Measurements from ENCODE around the gene EFCAB9. TPM values are rescaled to one million over a fixed set of nuclear protein-coding genes. Genes with fewer than 3 reads are reported as not detected.

Gene EFCAB9
- total RNA-seq, 1 experiment from 2014 or later: not detected

DNA sequence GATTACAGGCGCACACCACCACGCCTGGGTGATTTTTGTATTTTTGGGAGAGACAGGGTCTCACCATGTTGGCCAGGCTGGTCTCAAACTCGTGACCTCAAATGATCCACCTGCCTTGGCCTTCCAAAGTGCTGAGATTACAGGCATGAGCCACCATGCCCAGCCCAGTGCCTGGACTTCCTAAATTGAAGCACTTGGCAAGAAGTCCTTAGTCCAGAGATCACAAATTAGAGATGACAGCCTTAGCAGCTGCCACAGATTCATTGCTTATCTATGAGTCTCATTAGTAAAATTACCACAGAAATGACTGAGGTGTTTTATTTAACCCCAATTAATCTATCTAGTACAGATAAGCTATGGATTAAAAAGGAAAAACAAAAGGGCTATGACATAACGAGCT, 19.2 kb downstream of the EFCAB9 start:
- Histone ChIP-seq H3K27me3 (replicated peaks) (no peaks in the 10 kb centered on the region), H3K36me3 (peaks cover 43% of the 10 kb centered on the region), H3K4me1 (replicated peaks) (no peaks in the 10 kb centered on the region), H3K9me3 (replicated peaks) (no peaks in the 10 kb centered on the region), H3K4me3 (no peak overlapping the region), H3K27ac (no peak overlapping the region)
- DNase-seq (ENCODE audit: low read depth in 1 of 2, low spot score in 2 of 2): no peak

DNA sequence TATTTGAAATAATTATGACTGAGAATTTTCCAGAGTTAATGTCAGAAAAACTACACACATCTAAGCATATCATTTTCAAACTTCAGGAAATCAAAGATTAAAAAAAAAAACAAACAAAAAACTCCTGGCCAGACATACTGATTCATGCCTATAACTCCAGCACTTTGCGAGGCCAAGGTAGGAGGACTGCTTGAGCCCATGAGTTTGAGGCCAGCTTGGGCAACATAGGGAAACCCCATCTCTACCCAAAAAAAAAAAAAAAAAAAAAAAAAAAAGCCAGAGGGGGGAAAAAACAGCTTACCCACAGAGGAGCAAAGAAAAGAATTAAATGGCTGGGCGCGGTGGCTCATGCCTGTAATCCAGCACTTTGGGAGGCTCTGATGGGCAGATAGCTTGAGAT, 22.4 kb downstream of the EFCAB9 start:
- H3K36me3 ChIP-seq: peaks cover 45% of the 10 kb centered on the region
- H3K27ac ChIP-seq: no peak overlapping the region
- no peaks in the 10 kb centered on the region for H3K9me3 ChIP-seq (replicated peaks)
- DNase-seq (ENCODE audit: low read depth in 1 of 2, low spot score in 2 of 2): no peak
- H3K4me1 ChIP-seq (replicated peaks): no peaks in the 10 kb centered on the region
- H3K27me3 ChIP-seq (replicated peaks): no peaks in the 10 kb centered on the region
- H3K4me3 ChIP-seq: no peak overlapping the region

DNA sequence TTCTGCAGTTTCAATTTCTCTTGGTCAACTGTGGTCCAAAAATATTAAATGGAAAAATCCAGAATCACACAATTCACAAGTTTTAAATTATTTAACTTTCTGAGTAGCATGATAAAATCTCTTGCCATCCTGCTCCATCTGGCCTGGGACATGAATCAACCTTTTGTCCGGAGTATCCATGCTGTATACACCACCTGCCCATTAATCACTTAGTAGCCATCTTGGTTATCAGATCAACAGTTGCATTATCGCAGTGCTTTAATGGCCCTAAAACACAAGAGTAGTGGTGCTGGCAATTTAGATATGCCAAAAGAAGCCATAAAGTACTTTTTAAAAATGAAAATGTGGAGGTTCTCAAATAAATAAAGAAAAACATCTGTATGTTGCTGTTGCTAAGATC, 25.3 kb downstream of the EFCAB9 start:
- H3K27ac ChIP-seq: no peak overlapping the region
- H3K27me3 ChIP-seq (replicated peaks): no peaks in the 10 kb centered on the region
- H3K9me3 ChIP-seq (replicated peaks): no peaks in the 10 kb centered on the region
- no peak overlapping the region for H3K4me3 ChIP-seq
- no peaks in the 10 kb centered on the region for H3K4me1 ChIP-seq (replicated peaks)
- DNase-seq (ENCODE audit: low read depth in 1 of 2, low spot score in 2 of 2): no peak
- H3K36me3 ChIP-seq: peaks cover 33% of the 10 kb centered on the region

DNA sequence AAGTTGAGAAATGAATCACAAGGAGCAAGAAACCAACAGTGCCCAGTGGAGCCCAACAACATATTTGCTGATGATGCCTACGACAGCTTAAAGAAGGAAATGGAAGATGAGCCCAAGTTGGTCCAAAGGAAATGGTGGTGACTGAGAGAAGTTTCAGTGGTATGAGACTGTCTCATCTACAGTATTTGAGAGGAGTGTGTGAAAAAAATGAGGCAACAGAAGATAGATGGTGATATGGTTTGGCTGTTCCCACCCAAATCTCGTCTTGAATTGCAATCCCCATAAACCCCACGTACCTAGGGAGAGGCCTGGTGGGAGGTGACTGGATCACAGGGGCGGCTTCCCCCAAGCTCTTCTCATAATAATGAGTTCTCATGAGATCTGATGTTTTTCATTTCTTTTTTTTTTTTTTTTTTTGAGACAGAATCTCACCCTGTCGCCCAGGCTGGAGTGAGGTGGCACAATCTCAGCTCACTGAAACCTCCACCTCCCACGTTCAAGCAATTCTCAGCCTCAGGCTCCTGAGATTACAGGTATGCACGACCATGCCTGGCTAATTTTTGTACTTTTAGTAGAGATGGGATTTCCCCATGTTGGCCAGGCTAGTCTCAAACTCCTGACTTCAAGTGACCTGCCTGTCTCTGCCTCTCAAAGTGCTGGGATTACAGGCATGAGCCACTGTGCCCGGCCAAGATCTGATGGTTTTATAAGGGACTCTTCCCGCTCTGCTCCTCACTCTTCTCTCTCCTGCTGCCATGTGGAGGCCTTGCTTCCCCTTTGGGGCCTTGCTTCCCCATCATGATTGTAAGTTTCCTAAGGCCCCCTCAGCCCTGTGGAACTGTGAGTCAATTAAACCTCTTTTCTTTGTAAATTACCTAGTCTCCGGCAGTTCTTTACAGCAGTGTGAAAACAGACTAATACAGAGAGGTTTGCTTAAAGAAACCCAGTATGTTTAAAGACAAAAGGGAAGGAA, 30.2 kb downstream of the EFCAB9 start:
- H3K4me3 ChIP-seq: no peak overlapping the region
- H3K9me3 ChIP-seq (replicated peaks): no peaks in the 10 kb centered on the region
- H3K27ac ChIP-seq: no peak overlapping the region

DNA sequence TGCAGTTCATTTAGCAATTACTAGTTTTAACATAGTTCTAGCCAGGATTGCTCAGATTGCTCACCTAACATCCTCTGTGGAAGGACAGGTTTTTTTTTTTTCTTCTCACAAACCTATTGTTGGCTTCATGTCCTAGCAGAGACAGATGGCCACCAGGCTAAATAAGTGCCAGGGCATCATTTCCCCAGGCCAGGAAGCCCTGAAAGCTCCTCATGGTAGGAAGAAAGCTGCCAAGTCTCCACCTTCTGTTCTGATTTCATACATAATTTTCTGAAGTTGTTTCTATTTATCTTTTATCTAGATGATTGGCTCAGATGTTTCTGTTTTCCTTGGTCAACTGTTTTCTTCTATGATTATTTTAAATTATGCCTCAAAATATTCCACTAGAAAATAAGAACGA, 31.0 kb downstream of the EFCAB9 start:
- H3K36me3 ChIP-seq: peaks cover 62% of the 10 kb centered on the region
- H3K4me3 ChIP-seq: no peak overlapping the region
- no peaks in the 10 kb centered on the region for H3K27me3 ChIP-seq (replicated peaks)
- H3K9me3 ChIP-seq (replicated peaks): no peaks in the 10 kb centered on the region
- no peaks in the 10 kb centered on the region for H3K4me1 ChIP-seq (replicated peaks)
- H3K27ac ChIP-seq: no peak overlapping the region
- no peak for DNase-seq (ENCODE audit: low read depth in 1 of 2, low spot score in 2 of 2)

More for the DNA sequence above, 30.2 kb downstream of the EFCAB9 start:
- no peaks in the 10 kb centered on the region for H3K27me3 ChIP-seq (replicated peaks)
- H3K36me3 ChIP-seq: peaks cover 62% of the 10 kb centered on the region
- no peaks in the 10 kb centered on the region for H3K4me1 ChIP-seq (replicated peaks)
- no peak for DNase-seq (ENCODE audit: low read depth in 1 of 2, low spot score in 2 of 2)

DNA sequence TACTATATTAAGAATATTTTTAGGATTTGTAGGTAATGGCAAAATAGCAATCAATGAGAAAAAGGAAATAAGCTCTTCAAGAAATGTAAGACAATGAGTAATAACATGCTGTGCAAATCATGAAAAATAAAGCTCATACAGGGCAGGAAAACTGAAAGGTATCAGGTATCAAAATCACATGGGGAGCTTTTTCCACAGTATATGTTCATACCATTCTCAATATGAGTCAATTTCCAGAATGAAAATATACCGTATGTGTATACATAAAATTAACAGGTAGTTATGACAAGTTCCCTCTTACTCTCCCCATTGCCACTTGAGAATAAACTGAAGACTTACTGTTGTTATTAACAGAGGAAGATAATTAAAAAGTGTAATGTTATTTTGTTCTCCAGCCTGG, 35.9 kb downstream of the EFCAB9 start:
- H3K9me3 ChIP-seq (replicated peaks): no peaks in the 10 kb centered on the region
- H3K27ac ChIP-seq: no peak overlapping the region
- no peak overlapping the region for H3K4me3 ChIP-seq
- H3K36me3 ChIP-seq: peaks cover 74% of the 10 kb centered on the region
- H3K4me1 ChIP-seq (replicated peaks): no peaks in the 10 kb centered on the region
- DNase-seq (ENCODE audit: low read depth in 1 of 2, low spot score in 2 of 2): no peak
- no peaks in the 10 kb centered on the region for H3K27me3 ChIP-seq (replicated peaks)

DNA sequence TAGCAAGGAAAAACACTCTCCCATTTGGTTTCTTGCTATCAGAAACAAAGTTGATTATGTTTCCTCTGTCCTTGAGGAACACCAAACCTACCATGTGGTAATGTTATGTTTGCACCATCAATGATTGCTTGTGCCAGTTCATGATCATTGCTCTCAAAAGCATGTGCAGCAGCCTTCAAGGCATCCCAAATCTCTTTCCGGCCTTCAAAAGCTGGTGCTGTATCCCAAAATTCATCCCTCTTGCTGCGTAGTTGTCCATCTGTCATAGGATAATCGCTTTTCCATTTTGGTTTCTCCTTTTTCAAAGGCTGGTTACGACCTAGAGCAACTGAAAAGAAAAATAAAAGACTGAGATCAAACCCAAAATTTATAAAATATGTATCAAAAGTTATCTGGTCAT, 40.1 kb downstream of the EFCAB9 start:
- H3K9me3 ChIP-seq (replicated peaks): no peaks in the 10 kb centered on the region
- DNase-seq (ENCODE audit: low read depth in 1 of 2, low spot score in 2 of 2): no peak
- no peaks in the 10 kb centered on the region for H3K4me1 ChIP-seq (replicated peaks)
- H3K27ac ChIP-seq: no peak overlapping the region
- H3K36me3 ChIP-seq: peaks cover 44% of the 10 kb centered on the region
- no peaks in the 10 kb centered on the region for H3K27me3 ChIP-seq (replicated peaks)
- no peak overlapping the region for H3K4me3 ChIP-seq

DNA sequence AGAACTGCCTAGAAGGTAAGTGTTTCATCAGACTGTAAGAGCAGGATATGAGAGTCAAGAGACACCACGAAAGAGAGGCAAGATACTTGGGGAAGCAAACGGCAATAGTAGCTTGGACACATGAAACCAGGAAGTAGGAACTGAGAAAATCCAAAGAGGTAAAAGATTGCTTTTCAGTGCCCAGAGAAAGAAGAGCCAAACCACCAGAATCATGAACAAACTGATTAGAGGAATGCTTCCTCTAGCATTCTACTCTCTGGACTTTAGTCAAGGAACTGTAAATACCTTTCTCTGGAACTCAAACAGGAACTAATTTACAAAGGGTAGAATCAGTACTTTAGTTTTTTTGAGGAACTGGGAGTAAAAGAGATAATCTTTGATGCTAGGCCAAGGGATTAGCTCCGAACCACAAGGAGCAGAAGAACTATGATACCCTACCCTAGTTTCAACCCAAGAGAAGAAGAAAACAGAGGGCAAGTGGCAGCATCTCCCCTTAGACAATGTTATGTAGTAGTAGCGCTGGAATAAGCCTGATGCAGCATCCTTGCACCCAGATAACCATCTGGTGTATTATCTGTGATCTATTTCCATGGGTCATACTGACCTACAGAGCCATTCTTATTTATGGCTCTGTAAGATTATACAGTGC, 41.3 kb downstream of the EFCAB9 start:
- H3K4me1 ChIP-seq (replicated peaks): no peaks in the 10 kb centered on the region
- DNase-seq (ENCODE audit: low read depth in 1 of 2, low spot score in 2 of 2): no peak
- H3K27me3 ChIP-seq (replicated peaks): no peaks in the 10 kb centered on the region

DNA sequence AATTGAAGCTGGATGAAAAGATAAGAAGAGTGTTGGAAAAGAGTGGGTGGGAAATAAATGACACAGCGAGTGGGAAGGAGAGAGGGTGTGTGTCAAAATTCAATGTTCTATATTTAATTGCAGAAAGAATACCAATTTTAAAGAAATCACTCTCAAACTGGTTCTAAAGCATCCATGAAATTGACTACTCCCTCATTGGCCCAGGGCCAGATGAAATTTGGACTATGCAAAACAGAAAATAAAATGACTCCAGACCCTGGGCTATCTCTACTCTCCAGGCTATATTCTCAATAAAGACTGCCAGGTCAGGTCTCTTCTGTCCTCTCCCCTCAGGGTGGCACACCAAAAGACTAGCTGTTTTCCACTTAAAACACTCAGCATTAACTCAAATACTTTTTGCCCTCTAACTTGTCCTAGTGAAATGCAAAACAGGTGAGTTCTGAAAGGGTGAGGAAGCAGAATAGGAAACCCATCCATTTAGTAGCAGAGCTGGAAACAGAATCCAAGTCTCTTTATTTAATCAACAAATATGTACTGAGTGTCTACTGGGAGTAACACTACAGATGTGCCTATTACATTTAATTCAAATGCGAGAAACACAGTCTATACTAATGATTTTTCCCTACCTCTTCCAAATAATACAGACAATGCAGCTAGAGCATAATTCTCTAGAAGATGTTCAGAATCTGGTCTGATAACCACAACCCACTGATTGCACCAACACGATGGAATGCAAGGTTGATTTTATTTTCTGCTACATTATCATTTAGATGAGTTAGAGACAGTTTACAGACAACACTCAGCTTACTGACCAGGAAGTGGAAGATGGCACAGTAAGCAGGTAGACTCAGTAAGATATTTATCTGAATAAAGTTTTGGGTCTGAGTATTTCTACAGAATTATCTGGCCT, 42.1 kb downstream of the EFCAB9 start:
- no peak overlapping the region for H3K4me3 ChIP-seq
- H3K27me3 ChIP-seq (replicated peaks): no peaks in the 10 kb centered on the region
- H3K27ac ChIP-seq: no peak overlapping the region
- H3K36me3 ChIP-seq: peaks cover 28% of the 10 kb centered on the region
- DNase-seq (ENCODE audit: low read depth in 1 of 2, low spot score in 2 of 2): no peak
- no peaks in the 10 kb centered on the region for H3K9me3 ChIP-seq (replicated peaks)
- H3K4me1 ChIP-seq (replicated peaks): no peaks in the 10 kb centered on the region

More for the DNA sequence above, 41.3 kb downstream of the EFCAB9 start:
- no peaks in the 10 kb centered on the region for H3K9me3 ChIP-seq (replicated peaks)
- peaks cover 35% of the 10 kb centered on the region for H3K36me3 ChIP-seq
- H3K27ac ChIP-seq: no peak overlapping the region
- no peak overlapping the region for H3K4me3 ChIP-seq

DNA sequence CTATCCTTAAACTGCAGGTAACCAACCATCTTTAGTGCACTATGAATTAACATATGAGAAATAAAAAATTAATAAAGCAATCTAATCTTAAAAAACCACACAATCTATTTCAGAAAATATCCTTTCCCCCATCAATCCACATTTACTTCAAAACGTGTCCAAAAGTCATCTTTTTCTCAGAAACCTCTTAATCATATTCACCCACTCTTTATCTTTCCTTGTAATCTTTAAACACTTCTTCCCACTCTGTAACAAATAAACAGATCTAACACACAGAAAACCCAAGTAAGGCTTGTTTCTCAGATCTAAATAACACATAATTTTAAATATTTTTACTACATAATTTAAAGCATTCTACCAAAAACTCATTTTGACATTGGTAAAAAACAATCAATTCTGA, 44.4 kb downstream of the EFCAB9 start:
- peaks cover 12% of the 10 kb centered on the region for H3K36me3 ChIP-seq
- H3K27ac ChIP-seq: no peak overlapping the region
- no peaks in the 10 kb centered on the region for H3K27me3 ChIP-seq (replicated peaks)
- H3K9me3 ChIP-seq (replicated peaks): no peaks in the 10 kb centered on the region
- H3K4me1 ChIP-seq (replicated peaks): no peaks in the 10 kb centered on the region
- no peak overlapping the region for H3K4me3 ChIP-seq
- no peak for DNase-seq (ENCODE audit: low read depth in 1 of 2, low spot score in 2 of 2)

DNA sequence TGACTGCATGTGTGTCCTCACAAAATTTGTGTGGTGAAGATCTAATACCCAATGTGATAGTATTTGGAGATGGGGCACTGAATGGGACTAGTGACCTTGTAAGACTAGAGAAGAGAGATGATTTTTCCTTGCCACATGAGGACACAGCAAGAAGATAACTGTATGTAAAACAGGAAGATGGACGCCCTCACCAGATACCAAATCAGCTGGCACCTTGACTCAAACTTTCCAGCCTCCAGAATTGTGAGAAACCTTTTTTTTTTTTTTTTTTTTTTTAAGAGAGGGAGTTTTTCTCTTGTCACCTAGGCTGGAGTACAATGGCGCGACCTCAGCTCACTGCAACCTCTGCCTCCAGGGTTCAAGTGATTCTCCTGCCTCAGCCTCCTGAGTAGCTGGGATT, 49.3 kb downstream of the EFCAB9 start:
- Histone ChIP-seq H3K27ac (no peak overlapping the region), H3K27me3 (replicated peaks) (no peaks in the 10 kb centered on the region), H3K4me3 (no peak overlapping the region), H3K9me3 (replicated peaks) (no peaks in the 10 kb centered on the region), H3K36me3 (peaks cover 5% of the 10 kb centered on the region; the same call in 1 of the 2 replicates), H3K4me1 (replicated peaks) (no peaks in the 10 kb centered on the region)
- no peak for DNase-seq (ENCODE audit: low read depth in 1 of 2, low spot score in 2 of 2)

DNA sequence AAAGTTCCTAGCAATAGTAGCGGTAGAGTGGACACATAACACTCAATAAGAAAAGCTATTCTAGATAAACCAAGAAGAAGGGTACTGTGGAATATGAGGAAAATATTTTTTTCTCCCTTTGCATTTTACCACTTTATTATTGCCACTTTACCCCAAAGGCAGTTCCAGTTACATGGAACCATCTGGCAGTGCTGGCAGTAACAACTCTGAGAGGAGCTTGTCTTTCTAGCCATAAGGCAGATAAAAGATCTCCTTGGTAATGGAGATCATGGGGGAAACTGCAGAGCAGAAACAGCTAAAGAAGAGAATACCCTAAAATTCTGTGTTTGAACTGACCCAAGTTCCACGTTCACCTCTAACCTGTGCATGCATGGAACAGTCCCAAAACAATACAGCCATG, 51.1 kb downstream of the EFCAB9 start:
- no peak overlapping the region for H3K4me3 ChIP-seq
- no peaks in the 10 kb centered on the region for H3K27me3 ChIP-seq (replicated peaks)
- H3K4me1 ChIP-seq (replicated peaks): no peaks in the 10 kb centered on the region
- peaks cover 5% of the 10 kb centered on the region; the same call in 1 of the 2 replicates for H3K36me3 ChIP-seq
- H3K9me3 ChIP-seq (replicated peaks): no peaks in the 10 kb centered on the region
- no peak for DNase-seq (ENCODE audit: low read depth in 1 of 2, low spot score in 2 of 2)
- H3K27ac ChIP-seq: no peak overlapping the region

DNA sequence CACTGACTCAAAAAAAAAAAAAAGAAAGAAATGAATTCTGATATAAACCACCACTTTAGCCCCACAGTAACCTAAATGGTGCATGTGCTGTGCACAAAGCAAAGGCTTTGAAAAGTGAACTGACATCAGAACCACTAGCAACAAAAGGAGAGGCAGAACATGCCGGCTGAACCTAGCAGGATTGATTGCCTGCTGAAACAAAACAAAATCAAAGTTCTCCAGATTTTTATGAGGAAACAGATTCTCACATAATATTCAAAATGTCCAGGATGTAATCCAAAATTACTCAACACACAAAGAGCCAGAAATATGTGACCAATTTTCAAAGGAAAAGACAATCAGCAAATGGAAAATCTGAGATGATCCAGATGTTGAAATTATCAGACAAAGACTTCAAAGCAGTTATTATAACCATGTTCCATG, 51.7 kb downstream of the EFCAB9 start:
- H3K36me3 ChIP-seq: peaks cover 9% of the 10 kb centered on the region; the same call in 1 of the 2 replicates
- no peaks in the 10 kb centered on the region; the same call in 1 of the 2 replicates for H3K9me3 ChIP-seq (replicated peaks)
- no peak overlapping the region for H3K4me3 ChIP-seq
- H3K27me3 ChIP-seq (replicated peaks): no peaks in the 10 kb centered on the region
- no peak for DNase-seq (ENCODE audit: low read depth in 1 of 2, low spot score in 2 of 2)
- H3K27ac ChIP-seq: no peak overlapping the region
- no peaks in the 10 kb centered on the region for H3K4me1 ChIP-seq (replicated peaks)
